HG03064 (cell line): Measurements from ENCODE around the gene UBE2A.

Experiments used
- ATAC-seq: cut with Tn5 transposase; IDR thresholded peaks from one replicate; pipeline ENCODE4 v1.9.1; 2021; ENCODE audit warnings: low read depth; ENCODE audit not compliant: unreplicated experiment

Gene UBE2A

GRCh38 chrX:119574394-119575266 lies at the start of gene UBE2A:
Gene UBE2A, plus strand, starts transcription at chrX:119574563. Its CDS starts 149 bp downstream, at chrX:119574712.
- ATAC-seq: peak; percentile 56

- no peak for ATAC-seq
Observed at GRCh38 chrX:119529345-119530276, 44.8 kb upstream of the UBE2A start.

- ATAC-seq: no peak
Observed at GRCh38 chrX:119537487-119537886, 36.9 kb upstream of the UBE2A start.

GRCh38 chrX:119539872-119540271 lies 34.5 kb upstream of the UBE2A start:
- ATAC-seq: no peak

GRCh38 chrX:119541188-119541587 lies 33.2 kb upstream of the UBE2A start:
- no peak for ATAC-seq

- no peak for ATAC-seq
Observed at GRCh38 chrX:119549327-119550016, 24.9 kb upstream of the UBE2A start.

- ATAC-seq: no peak
Observed at GRCh38 chrX:119552508-119552907, 21.9 kb upstream of the UBE2A start.

- peak; percentile 78 for ATAC-seq
Observed at GRCh38 chrX:119565107-119565663, 9.2 kb upstream of the UBE2A start, which contains the start of gene STEEP1. Gene STEEP1, minus strand, starts transcription at chrX:119565409. Its CDS starts 54 bp downstream, at chrX:119565355.

GRCh38 chrX:119570351-119570835 lies 4.0 kb upstream of the UBE2A start:
- ATAC-seq: no peak

- ATAC-seq: no peak
Observed at GRCh38 chrX:119573222-119573621, 1.1 kb upstream of the UBE2A start.

- ATAC-seq: peak; percentile 73
Observed at GRCh38 chrX:119573840-119574393, 446 bp upstream of the UBE2A start.

GRCh38 chrX:119579414-119579813 lies 5.1 kb downstream of the UBE2A start:
- no peak for ATAC-seq

- ATAC-seq: no peak
Observed at GRCh38 chrX:119583431-119584059, 9.2 kb downstream of the UBE2A start.

GRCh38 chrX:119589810-119590209 lies 15.4 kb downstream of the UBE2A start:
- ATAC-seq: no peak

- no peak for ATAC-seq
Observed at GRCh38 chrX:119602701-119603255, 28.4 kb downstream of the UBE2A start.

- ATAC-seq: no peak
Observed at GRCh38 chrX:119604766-119605463, 30.6 kb downstream of the UBE2A start.

GRCh38 chrX:119605464-119606279 lies 31.3 kb downstream of the UBE2A start:
- ATAC-seq: no peak
